Panc1 (cell line): ENCODE data around the gene ADD1.

Experiments
- POLR2AphosphoS5 ChIP-seq: IDR thresholded peaks from 2 replicates; pipeline ENCODE4 v1.6.1; 2012; ENCODE audit warnings: mild to moderate bottlenecking, low read depth, low read length, moderate library complexity
- TCF7L2 ChIP-seq: IDR thresholded peaks from 2 replicates; pipeline ENCODE4 v1.6.1; 2011; ENCODE audit warnings: mild to moderate bottlenecking, low read depth, low read length, inconsistent platforms
- TF ChIP-seq, protein P1 (sequence below): fragments of 450-650 bp; IDR thresholded peaks from 2 replicates; pipeline ENCODE4 v1.5.1; 2017; ENCODE audit warnings: mild to moderate bottlenecking
- TF ChIP-seq, protein P2 (sequence below), 2 experiments: IDR thresholded peaks; 2 replicates each; pipeline ENCODE4 v1.6.1; 2011 to 2012; ENCODE audit warnings: low read depth in 2 of 2, control low read depth in 1 of 2, low read length in 1 of 2, mild to moderate bottlenecking in 1 of 2, moderate library complexity in 1 of 2; ENCODE audit not compliant: insufficient read depth in 1 of 2

DNA sequence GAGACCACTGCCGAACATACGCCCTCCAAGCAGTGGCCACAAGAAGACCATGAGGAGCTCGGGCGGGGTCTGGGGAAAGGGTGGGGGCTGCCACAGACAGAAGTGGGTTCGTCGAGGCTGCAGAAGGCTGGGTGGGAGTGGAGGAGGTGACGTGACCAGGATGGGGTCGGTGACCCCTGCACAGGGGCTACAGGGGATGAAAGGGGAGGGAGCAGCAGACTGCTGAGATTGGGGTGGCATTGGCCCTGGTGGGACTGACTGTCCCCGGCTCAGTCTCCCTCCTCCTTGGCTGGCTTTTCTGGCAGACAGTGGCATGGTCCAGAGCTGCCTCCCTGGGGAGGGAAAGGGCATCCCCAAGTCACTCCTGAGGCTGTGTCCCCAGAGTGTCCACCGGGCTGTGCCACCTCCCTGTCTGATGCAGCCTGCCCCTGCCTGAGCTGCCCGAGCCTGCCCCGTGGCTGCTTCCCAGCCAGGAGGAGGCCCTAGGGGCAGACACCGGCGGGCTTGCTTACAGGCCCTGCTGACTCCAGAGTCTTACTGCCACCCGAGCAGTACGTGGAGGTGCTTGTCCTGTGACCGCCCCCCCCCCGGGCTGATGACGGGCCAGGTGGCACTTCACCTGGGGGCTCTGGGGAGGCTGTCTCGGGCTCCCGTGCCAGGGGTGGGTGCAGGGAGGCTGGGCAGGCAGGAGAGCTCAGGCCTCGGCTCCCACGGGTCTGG lies 43.5 kb upstream of the ADD1 start:
- TF ChIP-seq, protein P1, sequence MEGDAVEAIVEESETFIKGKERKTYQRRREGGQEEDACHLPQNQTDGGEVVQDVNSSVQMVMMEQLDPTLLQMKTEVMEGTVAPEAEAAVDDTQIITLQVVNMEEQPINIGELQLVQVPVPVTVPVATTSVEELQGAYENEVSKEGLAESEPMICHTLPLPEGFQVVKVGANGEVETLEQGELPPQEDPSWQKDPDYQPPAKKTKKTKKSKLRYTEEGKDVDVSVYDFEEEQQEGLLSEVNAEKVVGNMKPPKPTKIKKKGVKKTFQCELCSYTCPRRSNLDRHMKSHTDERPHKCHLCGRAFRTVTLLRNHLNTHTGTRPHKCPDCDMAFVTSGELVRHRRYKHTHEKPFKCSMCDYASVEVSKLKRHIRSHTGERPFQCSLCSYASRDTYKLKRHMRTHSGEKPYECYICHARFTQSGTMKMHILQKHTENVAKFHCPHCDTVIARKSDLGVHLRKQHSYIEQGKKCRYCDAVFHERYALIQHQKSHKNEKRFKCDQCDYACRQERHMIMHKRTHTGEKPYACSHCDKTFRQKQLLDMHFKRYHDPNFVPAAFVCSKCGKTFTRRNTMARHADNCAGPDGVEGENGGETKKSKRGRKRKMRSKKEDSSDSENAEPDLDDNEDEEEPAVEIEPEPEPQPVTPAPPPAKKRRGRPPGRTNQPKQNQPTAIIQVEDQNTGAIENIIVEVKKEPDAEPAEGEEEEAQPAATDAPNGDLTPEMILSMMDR: no peak
- TF ChIP-seq POLR2AphosphoS5 (no peak), TCF7L2 (no peak)
- TF ChIP-seq, protein P2, sequence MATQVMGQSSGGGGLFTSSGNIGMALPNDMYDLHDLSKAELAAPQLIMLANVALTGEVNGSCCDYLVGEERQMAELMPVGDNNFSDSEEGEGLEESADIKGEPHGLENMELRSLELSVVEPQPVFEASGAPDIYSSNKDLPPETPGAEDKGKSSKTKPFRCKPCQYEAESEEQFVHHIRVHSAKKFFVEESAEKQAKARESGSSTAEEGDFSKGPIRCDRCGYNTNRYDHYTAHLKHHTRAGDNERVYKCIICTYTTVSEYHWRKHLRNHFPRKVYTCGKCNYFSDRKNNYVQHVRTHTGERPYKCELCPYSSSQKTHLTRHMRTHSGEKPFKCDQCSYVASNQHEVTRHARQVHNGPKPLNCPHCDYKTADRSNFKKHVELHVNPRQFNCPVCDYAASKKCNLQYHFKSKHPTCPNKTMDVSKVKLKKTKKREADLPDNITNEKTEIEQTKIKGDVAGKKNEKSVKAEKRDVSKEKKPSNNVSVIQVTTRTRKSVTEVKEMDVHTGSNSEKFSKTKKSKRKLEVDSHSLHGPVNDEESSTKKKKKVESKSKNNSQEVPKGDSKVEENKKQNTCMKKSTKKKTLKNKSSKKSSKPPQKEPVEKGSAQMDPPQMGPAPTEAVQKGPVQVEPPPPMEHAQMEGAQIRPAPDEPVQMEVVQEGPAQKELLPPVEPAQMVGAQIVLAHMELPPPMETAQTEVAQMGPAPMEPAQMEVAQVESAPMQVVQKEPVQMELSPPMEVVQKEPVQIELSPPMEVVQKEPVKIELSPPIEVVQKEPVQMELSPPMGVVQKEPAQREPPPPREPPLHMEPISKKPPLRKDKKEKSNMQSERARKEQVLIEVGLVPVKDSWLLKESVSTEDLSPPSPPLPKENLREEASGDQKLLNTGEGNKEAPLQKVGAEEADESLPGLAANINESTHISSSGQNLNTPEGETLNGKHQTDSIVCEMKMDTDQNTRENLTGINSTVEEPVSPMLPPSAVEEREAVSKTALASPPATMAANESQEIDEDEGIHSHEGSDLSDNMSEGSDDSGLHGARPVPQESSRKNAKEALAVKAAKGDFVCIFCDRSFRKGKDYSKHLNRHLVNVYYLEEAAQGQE (IDR thresholded peaks at IDR 0.05; ENCODE audit: insufficient read depth in 1 of 2, low read depth in 2 of 2, low read length in 1 of 2): no peak
